A549 (cell line): ENCODE results near the gene SEC61B.

Experiments
- JUNB ChIP-seq: fragments of >200 bp; sonication (Bioruptor Twin); formaldehyde crosslinking; IDR thresholded peaks from 2 replicates; pipeline ENCODE4 v1.6.1; 2016
- MAZ ChIP-seq: fragments of 150-350 bp; IDR thresholded peaks from 2 replicates; pipeline ENCODE4 v1.6.1; 2014; ENCODE audit warnings: antibody characterized with exemption, low read depth, low read length, borderline replicate concordance
- NPAS2 ChIP-seq: fragments of 250-450 bp; sonication (Bioruptor Pico); IDR thresholded peaks from 2 replicates; pipeline ENCODE4 v1.8.0; 2022; ENCODE audit warnings: mild to moderate bottlenecking, moderate library complexity, borderline replicate concordance
- POLR2AphosphoS2 ChIP-seq: conservative IDR thresholded peaks from 2 replicates; pipeline ENCODE4 v1.6.1; 2012; ENCODE audit warnings: low read length, improper control_type of control experiment, inconsistent platforms
- RCOR1 ChIP-seq: fragments of 150-350 bp; IDR thresholded peaks from 2 replicates; pipeline ENCODE4 v1.6.1; 2014; ENCODE audit warnings: antibody characterized with exemption, low read length, low read depth
- ZFP36 ChIP-seq: fragments of 450-650 bp; IDR thresholded peaks from 2 replicates; pipeline ENCODE4 v1.6.1; 2014; ENCODE audit warnings: borderline replicate concordance; ENCODE audit not compliant: partially characterized antibody
- TF ChIP-seq, protein P1 (sequence below): fragments of 150-350 bp; IDR thresholded peaks from 2 replicates; pipeline ENCODE4 v1.6.1; 2014; ENCODE audit warnings: low read depth, mild to moderate bottlenecking, low read length
- TF ChIP-seq, protein P2 (sequence below): fragments of 250-450 bp; sonication (Bioruptor Pico); IDR thresholded peaks from 2 replicates; pipeline ENCODE4 v1.5.0; 2021; ENCODE audit warnings: mild to moderate bottlenecking, moderate library complexity, borderline replicate concordance
- TF ChIP-seq, protein P3 (sequence below): fragments of >200 bp; sonication (Bioruptor Twin); formaldehyde crosslinking; IDR thresholded peaks from 3 replicates; pipeline ENCODE4 v1.5.1; 2016
- TF ChIP-seq, protein P4 (sequence below): IDR thresholded peaks from 2 replicates; pipeline ENCODE4 v1.6.1; 2012

DNA sequence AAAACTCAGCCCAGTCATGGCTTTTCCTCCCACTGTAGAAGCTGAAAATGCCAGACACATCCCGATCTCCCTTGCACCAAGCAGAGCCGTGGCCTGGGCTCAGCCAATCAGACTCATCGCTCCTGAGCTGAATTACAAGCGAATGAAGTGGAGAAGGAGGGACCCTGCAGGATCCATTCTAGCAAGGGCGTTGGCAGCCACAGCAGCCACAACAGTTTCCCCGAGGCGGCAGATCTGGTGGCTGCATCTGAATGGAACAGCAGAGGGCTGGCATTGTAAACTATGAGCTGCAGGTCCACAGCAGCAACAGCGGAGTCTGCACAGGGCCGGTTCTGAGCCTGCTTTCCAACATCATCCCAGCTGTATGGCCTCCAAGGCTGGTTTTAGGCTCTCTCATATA lies 24.1 kb upstream of the SEC61B start:
- TF ChIP-seq MAZ: no peak
- TF ChIP-seq, protein P1, sequence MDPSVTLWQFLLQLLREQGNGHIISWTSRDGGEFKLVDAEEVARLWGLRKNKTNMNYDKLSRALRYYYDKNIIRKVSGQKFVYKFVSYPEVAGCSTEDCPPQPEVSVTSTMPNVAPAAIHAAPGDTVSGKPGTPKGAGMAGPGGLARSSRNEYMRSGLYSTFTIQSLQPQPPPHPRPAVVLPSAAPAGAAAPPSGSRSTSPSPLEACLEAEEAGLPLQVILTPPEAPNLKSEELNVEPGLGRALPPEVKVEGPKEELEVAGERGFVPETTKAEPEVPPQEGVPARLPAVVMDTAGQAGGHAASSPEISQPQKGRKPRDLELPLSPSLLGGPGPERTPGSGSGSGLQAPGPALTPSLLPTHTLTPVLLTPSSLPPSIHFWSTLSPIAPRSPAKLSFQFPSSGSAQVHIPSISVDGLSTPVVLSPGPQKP: no peak
- TF ChIP-seq POLR2AphosphoS2: no peak
- TF ChIP-seq, protein P2, sequence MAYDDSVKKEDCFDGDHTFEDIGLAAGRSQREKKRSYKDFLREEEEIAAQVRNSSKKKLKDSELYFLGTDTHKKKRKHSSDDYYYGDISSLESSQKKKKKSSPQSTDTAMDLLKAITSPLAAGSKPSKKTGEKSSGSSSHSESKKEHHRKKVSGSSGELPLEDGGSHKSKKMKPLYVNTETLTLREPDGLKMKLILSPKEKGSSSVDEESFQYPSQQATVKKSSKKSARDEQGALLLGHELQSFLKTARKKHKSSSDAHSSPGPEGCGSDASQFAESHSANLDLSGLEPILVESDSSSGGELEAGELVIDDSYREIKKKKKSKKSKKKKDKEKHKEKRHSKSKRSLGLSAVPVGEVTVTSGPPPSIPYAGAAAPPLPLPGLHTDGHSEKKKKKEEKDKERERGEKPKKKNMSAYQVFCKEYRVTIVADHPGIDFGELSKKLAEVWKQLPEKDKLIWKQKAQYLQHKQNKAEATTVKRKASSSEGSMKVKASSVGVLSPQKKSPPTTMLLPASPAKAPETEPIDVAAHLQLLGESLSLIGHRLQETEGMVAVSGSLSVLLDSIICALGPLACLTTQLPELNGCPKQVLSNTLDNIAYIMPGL (CRISPR knock-in tag): no peak
- TF ChIP-seq ZFP36: no peak
- TF ChIP-seq, protein P3, sequence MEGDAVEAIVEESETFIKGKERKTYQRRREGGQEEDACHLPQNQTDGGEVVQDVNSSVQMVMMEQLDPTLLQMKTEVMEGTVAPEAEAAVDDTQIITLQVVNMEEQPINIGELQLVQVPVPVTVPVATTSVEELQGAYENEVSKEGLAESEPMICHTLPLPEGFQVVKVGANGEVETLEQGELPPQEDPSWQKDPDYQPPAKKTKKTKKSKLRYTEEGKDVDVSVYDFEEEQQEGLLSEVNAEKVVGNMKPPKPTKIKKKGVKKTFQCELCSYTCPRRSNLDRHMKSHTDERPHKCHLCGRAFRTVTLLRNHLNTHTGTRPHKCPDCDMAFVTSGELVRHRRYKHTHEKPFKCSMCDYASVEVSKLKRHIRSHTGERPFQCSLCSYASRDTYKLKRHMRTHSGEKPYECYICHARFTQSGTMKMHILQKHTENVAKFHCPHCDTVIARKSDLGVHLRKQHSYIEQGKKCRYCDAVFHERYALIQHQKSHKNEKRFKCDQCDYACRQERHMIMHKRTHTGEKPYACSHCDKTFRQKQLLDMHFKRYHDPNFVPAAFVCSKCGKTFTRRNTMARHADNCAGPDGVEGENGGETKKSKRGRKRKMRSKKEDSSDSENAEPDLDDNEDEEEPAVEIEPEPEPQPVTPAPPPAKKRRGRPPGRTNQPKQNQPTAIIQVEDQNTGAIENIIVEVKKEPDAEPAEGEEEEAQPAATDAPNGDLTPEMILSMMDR: no peak
- TF ChIP-seq, protein P4, sequence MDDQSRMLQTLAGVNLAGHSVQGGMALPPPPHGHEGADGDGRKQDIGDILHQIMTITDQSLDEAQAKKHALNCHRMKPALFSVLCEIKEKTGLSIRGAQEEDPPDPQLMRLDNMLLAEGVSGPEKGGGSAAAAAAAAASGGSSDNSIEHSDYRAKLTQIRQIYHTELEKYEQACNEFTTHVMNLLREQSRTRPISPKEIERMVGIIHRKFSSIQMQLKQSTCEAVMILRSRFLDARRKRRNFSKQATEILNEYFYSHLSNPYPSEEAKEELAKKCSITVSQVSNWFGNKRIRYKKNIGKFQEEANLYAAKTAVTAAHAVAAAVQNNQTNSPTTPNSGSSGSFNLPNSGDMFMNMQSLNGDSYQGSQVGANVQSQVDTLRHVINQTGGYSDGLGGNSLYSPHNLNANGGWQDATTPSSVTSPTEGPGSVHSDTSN: no peak
- no peak for TF ChIP-seq JUNB
- TF ChIP-seq RCOR1: no peak
- no peak for TF ChIP-seq NPAS2 (CRISPR knock-in tag)
